Left ventricle myocardium inferior (tissue), 1 donor: ENCODE measurements around the gene TLCD4. TPM values are rescaled to one million over a fixed set of nuclear protein-coding genes. Genes with fewer than 3 reads are reported as not detected.
"Not testable (repeated sequence)": the region's sequence is repeated elsewhere in the genome, so short reads cannot be mapped to it uniquely, and the experiment has no call there.

Experiments
- DNase-seq: peaks from one replicate; pipeline ENCODE4 v3.0.0-alpha.2; 2020
- H3K27ac ChIP-seq: fragments of 200-600 bp; replicated peaks from 2 replicates; pipeline ENCODE4 v1.8.0; 2021
- H3K27me3 ChIP-seq: fragments of 200-600 bp; 2 replicates; pipeline ENCODE4 v1.8.0; 2021; ENCODE audit warnings: low read depth
- H3K36me3 ChIP-seq: fragments of 200-600 bp; 2 replicates; pipeline ENCODE4 v1.8.0; 2021
- H3K4me1 ChIP-seq: fragments of 200-600 bp; 2 replicates; pipeline ENCODE4 v1.8.0; 2021
- H3K4me3 ChIP-seq: fragments of 200-600 bp; 2 replicates; pipeline ENCODE4 v1.8.0; 2021; ENCODE audit warnings: mild to moderate bottlenecking, moderate library complexity
- H3K9me3 ChIP-seq: fragments of 200-600 bp; replicated peaks from 2 replicates; pipeline ENCODE4 v1.8.0; 2021
- intact Hi-C: fragments of 100-400 bp; cut with micrococcal nuclease; formaldehyde crosslinking; loops from one replicate; pipeline ENCODE4 v1.11.0; 2022
- total RNA-seq: library from RNA; stranded (reverse); fragmentation: NEBNext Ultra II Directional; extraction: Animal tissue kit (Norgen Biotek cat#: 25700); gene quantifications from one replicate; pipeline ENCODE4 v1.2.1, GENCODE V29; 2021
- TF ChIP-seq, protein P1 (sequence below): fragments of 200-600 bp; IDR thresholded peaks from 2 replicates; pipeline ENCODE4 v1.8.0; 2021; ENCODE audit warnings: antibody characterized with exemption, mild to moderate bottlenecking, borderline replicate concordance
- donor health status: DM: no; HTN: yes; CAD: no; lungs with severe emphysema.

TLCD4 gene
- total RNA-seq, 1 donor from 2014 or later = 75.7 TPM

DNA sequence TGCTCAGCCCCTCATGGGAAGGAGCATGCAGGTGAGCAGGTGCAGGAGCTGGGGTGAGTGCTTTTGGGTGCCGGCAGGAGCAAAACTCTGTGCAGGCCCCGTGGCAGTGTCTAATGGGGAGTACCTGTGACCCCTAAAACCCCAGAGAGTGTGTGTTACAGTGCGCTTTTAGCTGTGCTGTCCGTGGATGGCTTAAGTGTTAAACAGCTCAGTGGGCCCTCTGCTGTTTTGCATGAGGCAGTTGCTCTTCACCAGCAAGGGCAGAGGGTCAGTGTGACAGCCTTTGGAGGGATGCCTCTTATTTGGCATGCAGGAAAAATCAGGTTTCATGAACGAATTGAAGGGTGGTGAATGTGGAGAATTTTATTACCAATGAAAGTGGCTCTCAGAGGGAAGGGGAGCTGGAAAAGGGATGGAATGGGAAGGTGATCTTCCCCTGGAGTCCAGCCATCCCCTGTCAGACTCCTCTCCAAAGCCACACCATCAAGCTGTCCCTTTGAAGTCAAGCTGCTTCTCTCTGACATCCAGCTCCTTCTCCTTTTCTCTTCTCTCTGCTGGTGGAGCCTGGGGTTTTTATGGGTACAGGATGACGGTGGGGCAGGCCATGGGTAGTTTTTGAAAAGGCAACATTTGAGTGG, 27.4 kb upstream of the TLCD4 start:
- H3K27me3 ChIP-seq = no peaks in the 10 kb centered on the region
- H3K36me3 ChIP-seq = no peaks in the 10 kb centered on the region
- TF ChIP-seq, protein P1, sequence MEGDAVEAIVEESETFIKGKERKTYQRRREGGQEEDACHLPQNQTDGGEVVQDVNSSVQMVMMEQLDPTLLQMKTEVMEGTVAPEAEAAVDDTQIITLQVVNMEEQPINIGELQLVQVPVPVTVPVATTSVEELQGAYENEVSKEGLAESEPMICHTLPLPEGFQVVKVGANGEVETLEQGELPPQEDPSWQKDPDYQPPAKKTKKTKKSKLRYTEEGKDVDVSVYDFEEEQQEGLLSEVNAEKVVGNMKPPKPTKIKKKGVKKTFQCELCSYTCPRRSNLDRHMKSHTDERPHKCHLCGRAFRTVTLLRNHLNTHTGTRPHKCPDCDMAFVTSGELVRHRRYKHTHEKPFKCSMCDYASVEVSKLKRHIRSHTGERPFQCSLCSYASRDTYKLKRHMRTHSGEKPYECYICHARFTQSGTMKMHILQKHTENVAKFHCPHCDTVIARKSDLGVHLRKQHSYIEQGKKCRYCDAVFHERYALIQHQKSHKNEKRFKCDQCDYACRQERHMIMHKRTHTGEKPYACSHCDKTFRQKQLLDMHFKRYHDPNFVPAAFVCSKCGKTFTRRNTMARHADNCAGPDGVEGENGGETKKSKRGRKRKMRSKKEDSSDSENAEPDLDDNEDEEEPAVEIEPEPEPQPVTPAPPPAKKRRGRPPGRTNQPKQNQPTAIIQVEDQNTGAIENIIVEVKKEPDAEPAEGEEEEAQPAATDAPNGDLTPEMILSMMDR = no peak
- no peak overlapping the region for H3K4me3 ChIP-seq
- intact Hi-C loops = no loop called here
- no peak for DNase-seq
- no peak overlapping the region for H3K27ac ChIP-seq
- H3K9me3 ChIP-seq = peaks cover 11% of the 10 kb centered on the region
- peaks cover 23% of the 10 kb centered on the region for H3K4me1 ChIP-seq

GRCh38 chr1:95091290-95091689, 25.9 kb upstream of the TLCD4 start:
- H3K27ac ChIP-seq, H3K27me3 ChIP-seq, H3K4me3 ChIP-seq, DNase-seq, intact Hi-C loops, H3K36me3 ChIP-seq: not testable (repeated sequence)
- H3K4me1 ChIP-seq = peaks cover 23% of the 10 kb centered on the region
- H3K9me3 ChIP-seq = peaks cover 11% of the 10 kb centered on the region

DNA sequence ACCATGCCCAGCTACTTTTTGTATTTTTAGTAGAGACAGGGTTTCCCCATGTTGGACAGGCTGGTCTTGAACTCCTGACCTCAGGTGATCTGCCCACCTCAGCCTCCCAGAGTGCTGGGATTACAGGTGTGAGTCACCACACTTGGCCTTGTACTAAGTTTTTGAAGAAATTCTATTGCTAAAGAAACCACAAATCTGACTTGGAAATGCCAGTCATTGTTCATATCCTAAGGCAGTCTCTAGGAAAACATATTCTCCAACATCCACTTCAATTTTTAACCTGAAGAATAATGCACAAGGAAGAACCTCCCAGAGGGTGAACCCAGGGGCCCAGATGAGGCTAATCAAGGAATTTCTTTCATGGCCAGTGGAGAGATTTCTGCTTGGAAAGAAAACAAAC, 24.3 kb upstream of the TLCD4 start:
- H3K4me3 ChIP-seq, intact Hi-C loops, H3K27me3 ChIP-seq, H3K4me1 ChIP-seq, H3K27ac ChIP-seq, DNase-seq, H3K36me3 ChIP-seq: not testable (repeated sequence)
- peaks cover 11% of the 10 kb centered on the region for H3K9me3 ChIP-seq

DNA sequence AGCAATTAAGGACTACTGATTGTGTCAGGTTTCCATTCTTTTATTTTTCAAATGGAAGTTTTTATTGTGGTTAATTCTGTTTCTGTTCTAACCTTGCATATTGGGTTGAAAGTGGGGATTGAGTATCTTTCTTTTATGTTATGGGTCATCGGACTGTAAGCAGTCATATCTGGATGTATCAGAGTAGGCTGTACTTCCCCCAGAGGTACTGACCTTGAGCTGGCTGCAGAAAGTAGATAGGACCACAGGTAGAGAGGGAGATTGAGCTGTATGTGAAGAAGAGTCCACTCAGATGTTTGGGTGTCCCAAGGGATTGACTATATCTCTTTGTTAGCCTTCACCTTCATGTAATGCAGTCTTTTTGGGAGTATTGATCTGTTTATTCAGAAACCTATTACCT, 23.9 kb upstream of the TLCD4 start:
- Histone ChIP-seq H3K27ac (no peak overlapping the region), H3K36me3 (no peaks in the 10 kb centered on the region), H3K4me1 (peaks cover 4% of the 10 kb centered on the region), H3K27me3 (no peaks in the 10 kb centered on the region), H3K9me3 (peaks cover 11% of the 10 kb centered on the region), H3K4me3 (no peak overlapping the region)
- TF ChIP-seq, protein P1 = no peak
- intact Hi-C loops = no loop called here
- DNase-seq = no peak

- Histone ChIP-seq H3K4me1 (no peaks in the 10 kb centered on the region), H3K27me3 (no peaks in the 10 kb centered on the region), H3K27ac (no peak overlapping the region), H3K9me3 (peaks cover 6% of the 10 kb centered on the region), H3K4me3 (no peak overlapping the region), H3K36me3 (no peaks in the 10 kb centered on the region)
- TF ChIP-seq, protein P1 = no peak
- intact Hi-C loops = no loop called here
- DNase-seq = no peak
Measured at GRCh38 chr1:95094923-95095322, 22.2 kb upstream of the TLCD4 start.

GRCh38 chr1:95095833-95096217, 21.3 kb upstream of the TLCD4 start:
- Histone ChIP-seq H3K4me1 (no peaks in the 10 kb centered on the region), H3K27ac (no peak overlapping the region), H3K36me3 (no peaks in the 10 kb centered on the region), H3K4me3 (no peak overlapping the region), H3K9me3 (no peaks in the 10 kb centered on the region), H3K27me3 (no peaks in the 10 kb centered on the region)
- intact Hi-C loops = no loop called here
- TF ChIP-seq, protein P1 = no peak
- DNase-seq = no peak
